ENCODE measurements around the gene TTC33.
"Not testable (repeated sequence)": the region's sequence is repeated elsewhere in the genome, so short reads cannot be mapped to it uniquely, and the experiment has no call there.

Gene TTC33

GRCh38 chr5:40669606-40670390 is 86.0 kb downstream of the TTC33 start:
- in situ Hi-C loops (cut with MboI; ENCODE audit: low pct_unique_long_range_greater_than_20kb, low sequenced_read_pairs), result no loop called here
- DNase-seq, result peak; percentile 72

- no peak for DNase-seq
- in situ Hi-C loops (cut with MboI; ENCODE audit: low pct_unique_long_range_greater_than_20kb, low sequenced_read_pairs), result no loop called here
Measured at GRCh38 chr5:40667161-40667663, 88.5 kb downstream of the TTC33 start.

- in situ Hi-C loops (cut with MboI; ENCODE audit: low pct_unique_long_range_greater_than_20kb, low sequenced_read_pairs), result no loop called here
- DNase-seq, result no peak
Measured at GRCh38 chr5:40666657-40667056, 89.1 kb downstream of the TTC33 start.

GRCh38 chr5:40665635-40666298 is 90.0 kb downstream of the TTC33 start:
- DNase-seq, result no peak
- in situ Hi-C loops (cut with MboI; ENCODE audit: low pct_unique_long_range_greater_than_20kb, low sequenced_read_pairs), result no loop called here

GRCh38 chr5:40660751-40661150 is 95.0 kb downstream of the TTC33 start:
- in situ Hi-C loops (cut with MboI; ENCODE audit: low pct_unique_long_range_greater_than_20kb, low sequenced_read_pairs), result no loop called here
- no peak for DNase-seq

GRCh38 chr5:40656766-40657165 is 99.0 kb downstream of the TTC33 start:
- DNase-seq, result no peak
- in situ Hi-C loops (cut with MboI; ENCODE audit: low pct_unique_long_range_greater_than_20kb, low sequenced_read_pairs), result no loop called here

GRCh38 chr5:40656091-40656490 is 99.7 kb downstream of the TTC33 start:
- DNase-seq; in situ Hi-C loops (cut with MboI; ENCODE audit: low pct_unique_long_range_greater_than_20kb, low sequenced_read_pairs): not testable (repeated sequence)

- peak; percentile 70 for DNase-seq
- in situ Hi-C loops (cut with MboI; ENCODE audit: low pct_unique_long_range_greater_than_20kb, low sequenced_read_pairs), result no loop called here
Measured at GRCh38 chr5:40655138-40655537, 100.6 kb downstream of the TTC33 start.

- no peak for DNase-seq
- in situ Hi-C loops (cut with MboI; ENCODE audit: low pct_unique_long_range_greater_than_20kb, low sequenced_read_pairs), result no loop called here
Measured at GRCh38 chr5:40654377-40654991, 101.3 kb downstream of the TTC33 start.

GRCh38 chr5:40653221-40654022 is 102.3 kb downstream of the TTC33 start:
- DNase-seq, result peak; percentile 38
- in situ Hi-C loops (cut with MboI; ENCODE audit: low pct_unique_long_range_greater_than_20kb, low sequenced_read_pairs), result no loop called here

GRCh38 chr5:40652441-40653220 is 103.1 kb downstream of the TTC33 start:
- DNase-seq, result no peak
- in situ Hi-C loops (cut with MboI; ENCODE audit: low pct_unique_long_range_greater_than_20kb, low sequenced_read_pairs), result no loop called here

- DNase-seq, result no peak
- in situ Hi-C loops (cut with MboI; ENCODE audit: low pct_unique_long_range_greater_than_20kb, low sequenced_read_pairs), result no loop called here
Measured at GRCh38 chr5:40651201-40651600, 104.6 kb downstream of the TTC33 start.

GRCh38 chr5:40649463-40650030 is 106.2 kb downstream of the TTC33 start:
- in situ Hi-C loops (cut with MboI; ENCODE audit: low pct_unique_long_range_greater_than_20kb, low sequenced_read_pairs), result no loop called here

GRCh38 chr5:40648150-40648549 is 107.6 kb downstream of the TTC33 start:
- no peak for DNase-seq
- in situ Hi-C loops (cut with MboI; ENCODE audit: low pct_unique_long_range_greater_than_20kb, low sequenced_read_pairs), result no loop called here

More at GRCh38 chr5:40649463-40650030, 106.2 kb downstream of the TTC33 start:
- no peak for DNase-seq

- in situ Hi-C loops (cut with MboI; ENCODE audit: low pct_unique_long_range_greater_than_20kb, low sequenced_read_pairs), result no loop called here
- DNase-seq, result no peak
Measured at GRCh38 chr5:40646266-40646665, 109.5 kb downstream of the TTC33 start.

GRCh38 chr5:40639531-40639930 is 116.2 kb downstream of the TTC33 start:
- DNase-seq; in situ Hi-C loops (cut with MboI; ENCODE audit: low pct_unique_long_range_greater_than_20kb, low sequenced_read_pairs): not testable (repeated sequence)

GRCh38 chr5:40634593-40634992 is 121.2 kb downstream of the TTC33 start:
- no peak for DNase-seq
- in situ Hi-C loops (cut with MboI; ENCODE audit: low pct_unique_long_range_greater_than_20kb, low sequenced_read_pairs), result no loop called here

- no peak for DNase-seq
- in situ Hi-C loops (cut with MboI; ENCODE audit: low pct_unique_long_range_greater_than_20kb, low sequenced_read_pairs), result no loop called here
Measured at GRCh38 chr5:40634154-40634553, 121.6 kb downstream of the TTC33 start.
